ES-I3 (cell line): ENCODE data around the gene GLIPR2.

Experiments
- H3K36me3 ChIP-seq: 2 replicates; pipeline ENCODE4 v1.6.1; 2013; ENCODE audit warnings: mild to moderate bottlenecking, low read length, control low read depth, moderate library complexity; ENCODE audit not compliant: insufficient read depth
- H3K4me1 ChIP-seq: 2 replicates; pipeline ENCODE4 v1.6.1; 2013; ENCODE audit warnings: mild to moderate bottlenecking, control low read depth, low read length; ENCODE audit not compliant: insufficient read depth
- H3K9ac ChIP-seq: 2 replicates; pipeline ENCODE4 v1.6.1; 2013; ENCODE audit warnings: low read depth, mild to moderate bottlenecking, low read length, moderate library complexity
- H3K9me3 ChIP-seq: 2 replicates; pipeline ENCODE4 v1.6.1; 2013; ENCODE audit warnings: mild to moderate bottlenecking, low read length, moderate library complexity; ENCODE audit not compliant: control insufficient read depth, insufficient read depth

The GLIPR2 gene

GRCh38 chr9:36132086-36132485 lies 4.4 kb upstream of the GLIPR2 start:
- H3K36me3 ChIP-seq = no peaks in the 10 kb centered on the region
- no peaks in the 10 kb centered on the region for H3K9me3 ChIP-seq
- no peak overlapping the region for H3K9ac ChIP-seq
- peaks cover 5% of the 10 kb centered on the region; the same call in 1 of the 2 replicates for H3K4me1 ChIP-seq

DNA sequence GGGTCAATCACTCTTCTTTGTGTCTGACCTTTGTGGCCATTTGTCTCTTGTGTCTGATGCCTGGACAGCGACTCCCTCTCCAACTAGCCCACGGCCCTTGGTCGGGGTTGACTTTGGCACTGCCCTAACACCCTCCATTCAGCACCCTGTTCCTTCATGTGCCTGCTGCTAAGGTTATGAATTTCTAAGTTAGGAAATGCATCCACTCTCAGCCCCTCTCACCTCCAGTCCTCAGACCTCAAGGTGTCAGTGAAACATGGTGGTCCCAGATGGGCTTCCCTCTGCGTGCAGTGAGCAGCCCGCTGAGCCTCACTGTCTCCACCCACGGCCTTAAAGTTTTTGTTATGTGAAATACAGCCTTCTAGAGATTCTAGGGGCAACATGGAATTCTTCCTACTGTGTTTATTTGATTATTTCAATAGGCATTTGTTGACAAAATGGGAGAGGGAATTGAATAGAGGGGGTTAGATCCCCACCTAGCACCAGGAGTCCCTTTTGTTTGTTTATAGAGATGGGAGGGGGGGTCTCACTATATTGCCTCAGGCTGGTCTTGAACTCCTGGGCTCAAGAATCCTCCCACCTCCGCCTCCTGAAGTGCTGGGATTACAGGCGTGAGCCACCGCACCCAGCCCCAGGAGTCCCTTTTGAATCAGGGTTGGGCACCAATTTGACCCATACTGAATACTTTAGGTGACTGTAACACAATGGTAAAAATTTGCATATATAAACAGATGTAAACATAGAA lies 1.6 kb upstream of the GLIPR2 start:
- no peaks in the 10 kb centered on the region for H3K36me3 ChIP-seq
- peaks cover 10% of the 10 kb centered on the region for H3K4me1 ChIP-seq
- H3K9ac ChIP-seq = peak overlapping the region; percentile 69; the same call in 1 of the 2 replicates
- no peaks in the 10 kb centered on the region for H3K9me3 ChIP-seq

- Histone ChIP-seq H3K4me1 (peaks cover 10% of the 10 kb centered on the region), H3K36me3 (no peaks in the 10 kb centered on the region), H3K9ac (peak overlapping the region; percentile 69; the same call in 1 of the 2 replicates), H3K9me3 (no peaks in the 10 kb centered on the region)
Measured at GRCh38 chr9:36135741-36136271, 727 bp upstream of the GLIPR2 start.

DNA sequence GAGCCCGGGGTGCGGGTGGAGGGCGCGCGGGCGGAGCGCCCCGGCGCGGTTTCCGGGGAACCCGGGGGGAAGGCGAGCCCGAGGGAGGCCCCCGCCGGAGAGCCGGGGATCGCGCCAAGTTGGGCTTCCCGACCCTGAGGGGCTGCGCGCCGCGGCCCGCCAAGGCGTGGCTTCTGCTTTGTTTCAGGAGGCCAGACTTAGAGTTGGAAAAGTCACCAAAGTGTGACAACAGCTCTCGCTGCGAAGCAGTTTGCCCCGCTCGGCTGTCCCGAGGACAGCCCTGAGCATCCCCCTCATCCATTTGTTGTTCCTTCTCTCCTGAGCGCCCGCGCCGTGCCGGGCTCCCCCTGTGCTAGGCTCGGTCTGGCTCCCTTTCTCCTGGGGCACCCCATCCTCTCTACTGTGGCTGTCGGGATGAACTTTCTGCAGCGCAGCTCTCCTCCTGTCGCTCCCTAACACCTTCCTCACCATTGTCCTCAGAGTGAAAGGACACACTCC lies 410 bp downstream of the GLIPR2 start:
- peaks cover 8% of the 10 kb centered on the region for H3K4me1 ChIP-seq

GRCh38 chr9:36137392-36138004 lies 965 bp downstream of the GLIPR2 start:
- H3K4me1 ChIP-seq = peaks cover 5% of the 10 kb centered on the region; the same call in 1 of the 2 replicates
- H3K9ac ChIP-seq = peak overlapping the region; percentile 69; the same call in 1 of the 2 replicates
- H3K36me3 ChIP-seq = no peaks in the 10 kb centered on the region
- H3K9me3 ChIP-seq = no peaks in the 10 kb centered on the region

More for the DNA sequence above, 410 bp downstream of the GLIPR2 start:
- H3K36me3 ChIP-seq = no peaks in the 10 kb centered on the region
- no peaks in the 10 kb centered on the region for H3K9me3 ChIP-seq
- peak overlapping the region; percentile 69 for H3K9ac ChIP-seq

GRCh38 chr9:36138496-36138895 lies 2.0 kb downstream of the GLIPR2 start:
- Histone ChIP-seq H3K4me1 (peaks cover 5% of the 10 kb centered on the region; the same call in 1 of the 2 replicates), H3K9ac (no peak overlapping the region), H3K36me3 (no peaks in the 10 kb centered on the region), H3K9me3 (no peaks in the 10 kb centered on the region)

DNA sequence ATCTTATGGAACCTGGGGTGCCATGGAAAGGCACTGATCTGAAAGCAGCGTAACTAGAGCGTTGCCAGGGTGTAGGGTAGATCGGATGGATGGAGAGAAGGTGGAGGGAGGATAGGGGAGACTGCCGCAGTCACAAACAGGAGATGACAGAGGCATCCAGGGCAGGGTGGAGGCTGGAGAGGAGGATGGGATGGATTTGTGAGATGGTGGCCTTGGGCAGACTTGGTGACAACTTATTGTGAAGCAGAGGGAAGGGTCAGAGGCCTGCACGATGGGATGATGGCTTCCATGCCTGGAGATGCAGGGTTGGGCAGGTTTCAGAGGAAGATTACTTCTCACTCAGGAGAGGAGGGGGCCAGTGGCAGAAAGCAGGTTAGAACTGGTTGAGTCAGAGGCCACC lies 2.4 kb downstream of the GLIPR2 start:
- Histone ChIP-seq H3K36me3 (no peaks in the 10 kb centered on the region), H3K4me1 (peaks cover 5% of the 10 kb centered on the region; the same call in 1 of the 2 replicates), H3K9me3 (no peaks in the 10 kb centered on the region), H3K9ac (no peak overlapping the region)

GRCh38 chr9:36140086-36141084 lies 3.9 kb downstream of the GLIPR2 start:
- Histone ChIP-seq H3K36me3 (no peaks in the 10 kb centered on the region), H3K4me1 (peaks cover 5% of the 10 kb centered on the region; the same call in 1 of the 2 replicates), H3K9me3 (no peaks in the 10 kb centered on the region), H3K9ac (no peak overlapping the region)

DNA sequence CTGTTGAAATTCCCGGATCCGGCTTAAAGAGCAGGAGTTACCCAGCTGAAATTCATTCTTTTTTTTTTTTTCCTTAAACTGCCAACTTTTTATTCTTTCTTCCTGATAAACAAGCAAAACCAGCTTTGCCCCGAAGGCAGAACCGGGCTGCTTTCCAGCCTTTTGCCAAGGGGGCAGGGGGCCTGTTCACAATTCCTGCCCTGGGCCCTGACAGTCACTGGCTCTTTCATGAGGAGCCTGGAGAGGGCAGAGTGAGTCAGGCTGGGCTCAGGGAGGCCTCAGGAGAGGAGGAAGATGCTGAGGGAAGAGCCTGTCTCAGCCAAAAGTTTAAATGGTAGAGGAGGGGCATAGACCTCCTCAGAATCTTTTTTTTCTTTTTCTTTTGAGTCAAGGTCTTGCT lies 4.8 kb downstream of the GLIPR2 start:
- Histone ChIP-seq H3K36me3 (no peaks in the 10 kb centered on the region), H3K9me3 (no peaks in the 10 kb centered on the region), H3K9ac (no peak overlapping the region), H3K4me1 (peaks cover 5% of the 10 kb centered on the region; the same call in 1 of the 2 replicates)

DNA sequence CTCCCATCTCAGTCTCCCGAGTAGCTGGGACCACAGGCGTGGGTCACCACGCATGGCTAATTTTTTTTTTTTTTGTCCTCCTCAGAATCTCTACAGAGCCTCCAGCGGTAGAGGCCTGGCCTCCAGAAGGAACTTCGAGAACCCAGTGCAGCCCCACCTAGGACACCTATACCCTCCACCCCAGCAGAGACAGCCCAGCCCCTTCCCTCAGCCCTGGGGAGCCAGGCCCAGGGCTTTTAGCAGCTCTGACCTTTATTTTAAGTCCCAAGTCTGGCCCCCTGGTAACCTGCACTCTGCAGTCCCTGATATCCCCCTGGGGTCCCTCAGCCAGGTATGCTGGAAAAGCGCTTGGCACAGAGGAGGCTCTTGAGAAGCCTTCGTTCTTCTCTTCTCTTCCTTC lies 5.2 kb downstream of the GLIPR2 start:
- Histone ChIP-seq H3K4me1 (peaks cover 5% of the 10 kb centered on the region; the same call in 1 of the 2 replicates), H3K9ac (no peak overlapping the region), H3K9me3 (no peaks in the 10 kb centered on the region), H3K36me3 (no peaks in the 10 kb centered on the region)

DNA sequence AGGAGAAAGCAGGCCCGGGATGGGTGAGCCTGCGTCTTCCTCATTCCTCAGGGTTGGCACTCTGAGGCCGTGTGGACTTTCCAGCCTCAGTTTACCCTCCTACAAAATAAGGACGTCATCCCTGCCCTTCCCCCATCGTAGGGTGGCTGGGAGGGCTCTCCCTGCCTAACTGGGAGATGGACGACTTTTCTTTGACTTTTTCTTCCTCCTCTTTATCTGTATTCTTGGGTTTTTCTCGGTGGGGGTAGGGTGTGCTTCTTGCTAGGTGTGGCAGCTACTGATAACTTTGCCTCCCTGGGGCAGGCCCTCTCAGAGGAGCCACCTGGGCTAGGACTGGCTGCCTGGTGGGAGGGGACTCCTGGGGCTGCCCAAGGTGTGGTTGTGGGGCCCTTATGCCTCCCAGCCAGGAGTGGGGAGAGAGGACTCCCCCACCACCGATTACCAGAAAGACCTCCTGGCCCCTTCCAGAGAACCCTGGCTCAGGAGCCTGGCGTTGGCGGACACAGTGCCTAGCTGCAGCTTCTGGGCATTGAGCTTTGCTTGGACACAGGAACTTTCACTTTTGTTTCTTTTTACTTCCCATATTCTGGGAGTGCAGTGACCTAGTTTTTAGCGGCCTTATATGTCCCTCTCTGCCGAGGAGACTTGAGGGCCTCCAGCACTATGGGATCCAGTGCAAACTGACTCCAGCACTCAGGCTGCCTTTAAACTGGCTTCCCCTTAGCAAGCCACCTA lies 6.1 kb downstream of the GLIPR2 start:
- Histone ChIP-seq H3K9ac (no peak overlapping the region), H3K4me1 (peaks cover under 1% of the 10 kb centered on the region; the same call in 1 of the 2 replicates), H3K9me3 (no peaks in the 10 kb centered on the region), H3K36me3 (no peaks in the 10 kb centered on the region)

DNA sequence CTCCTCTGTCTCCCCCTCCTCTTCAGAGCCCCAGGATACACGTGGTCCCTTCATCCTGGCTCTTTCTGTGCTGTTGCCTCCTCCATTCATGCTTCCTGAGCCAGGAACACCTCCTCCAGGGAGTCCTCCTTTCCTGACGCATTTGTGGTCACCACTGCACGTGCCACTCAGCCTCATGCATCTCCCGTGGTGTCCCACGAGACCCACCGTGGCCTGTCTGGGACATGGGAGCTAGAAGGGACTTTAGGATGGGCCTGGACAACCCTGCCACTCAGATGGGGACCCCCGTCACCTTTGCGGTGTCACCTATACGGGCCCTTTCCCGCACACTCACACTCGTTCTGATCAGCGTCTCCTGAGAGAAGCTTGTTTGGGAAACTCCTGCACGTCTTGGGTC lies 6.7 kb downstream of the GLIPR2 start:
- H3K9me3 ChIP-seq = no peaks in the 10 kb centered on the region
- no peaks in the 10 kb centered on the region; the same call in 1 of the 2 replicates for H3K4me1 ChIP-seq
- H3K9ac ChIP-seq = no peak overlapping the region
- no peaks in the 10 kb centered on the region for H3K36me3 ChIP-seq
